ENCODE measurements around the gene KCNAB1. TPM values are rescaled to one million over a fixed set of nuclear protein-coding genes. Genes with fewer than 3 reads are reported as not detected.
"Not testable (repeated sequence)": the region's sequence is repeated elsewhere in the genome, so short reads cannot be mapped to it uniquely, and the experiment has no call there.

Gene KCNAB1
- total RNA-seq, 1 experiment from 2014 or later, result not detected

DNA sequence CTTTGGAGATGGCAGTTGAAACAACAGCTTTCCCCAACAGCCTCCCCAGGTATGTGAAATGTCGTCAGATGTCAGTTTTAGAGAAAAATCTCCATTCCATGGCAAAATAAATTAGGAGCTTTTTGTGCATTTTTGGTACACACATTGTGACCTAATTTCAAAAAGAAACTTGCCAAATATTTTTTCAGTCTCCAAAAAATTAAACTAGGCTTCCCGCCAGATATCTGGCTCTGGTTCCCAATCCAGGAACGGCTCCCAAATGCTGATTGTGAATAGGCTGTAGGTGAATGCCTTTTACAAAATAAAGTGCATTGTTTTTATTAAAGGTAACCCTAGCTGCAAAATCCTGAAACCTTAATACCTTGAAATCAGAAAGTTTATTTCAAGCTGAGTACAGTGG, 10.9 kb downstream of the KCNAB1 start:
- Histone ChIP-seq H3K36me3 (no peaks in the 10 kb centered on the region), H3K9me3 (no peaks in the 10 kb centered on the region), H3K27me3 (peaks cover 2% of the 10 kb centered on the region; the same call in 1 of the 2 replicates), H3K4me3 (no peak overlapping the region)
- DNase-seq, result no peak

DNA sequence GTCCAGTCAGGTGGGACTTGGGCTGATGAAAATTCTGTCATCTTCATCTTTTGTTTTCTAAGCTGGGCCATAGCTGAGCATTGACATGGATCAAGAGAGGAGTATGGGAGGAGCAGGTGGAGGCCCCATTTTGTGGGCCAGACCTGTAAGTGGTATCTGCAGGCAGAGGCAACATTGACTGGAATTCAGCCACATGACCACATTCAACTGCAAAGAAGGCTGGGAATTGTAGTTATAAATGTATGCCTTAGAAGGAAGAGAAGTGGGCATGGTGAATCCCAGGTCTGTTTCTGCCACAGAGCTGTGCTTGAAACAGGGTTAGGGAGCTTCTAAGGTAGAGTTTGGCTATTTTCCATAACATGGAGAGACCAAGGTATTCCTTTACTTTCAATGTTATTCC, 11.4 kb downstream of the KCNAB1 start:
- H3K36me3 ChIP-seq, result no peaks in the 10 kb centered on the region
- H3K9me3 ChIP-seq, result no peaks in the 10 kb centered on the region
- DNase-seq, result no peak
- H3K27me3 ChIP-seq, result peaks cover 2% of the 10 kb centered on the region; the same call in 1 of the 2 replicates
- H3K4me3 ChIP-seq, result no peak overlapping the region

DNA sequence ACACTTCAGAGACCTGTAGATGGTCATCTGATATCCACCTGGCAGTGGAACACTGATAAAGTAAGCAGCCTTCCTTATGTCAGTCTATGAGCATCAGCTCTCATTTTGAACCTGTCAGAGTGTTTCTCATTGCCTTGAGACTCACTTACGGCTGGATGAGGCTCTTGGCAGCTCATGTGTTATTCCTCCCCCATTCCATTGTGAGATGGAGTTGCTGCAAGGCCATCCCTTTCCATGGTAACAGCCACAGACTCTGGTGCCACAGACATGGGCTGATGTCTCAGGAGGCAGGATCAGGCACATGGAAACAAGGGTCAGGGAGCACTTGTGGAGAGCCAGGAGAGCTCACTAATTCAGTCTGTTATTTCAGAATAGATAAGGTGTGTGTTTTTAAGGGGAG, 11.9 kb downstream of the KCNAB1 start:
- no peaks in the 10 kb centered on the region for H3K9me3 ChIP-seq
- peaks cover 2% of the 10 kb centered on the region; the same call in 1 of the 2 replicates for H3K27me3 ChIP-seq
- no peak for DNase-seq
- H3K4me3 ChIP-seq, result no peak overlapping the region
- H3K36me3 ChIP-seq, result no peaks in the 10 kb centered on the region

DNA sequence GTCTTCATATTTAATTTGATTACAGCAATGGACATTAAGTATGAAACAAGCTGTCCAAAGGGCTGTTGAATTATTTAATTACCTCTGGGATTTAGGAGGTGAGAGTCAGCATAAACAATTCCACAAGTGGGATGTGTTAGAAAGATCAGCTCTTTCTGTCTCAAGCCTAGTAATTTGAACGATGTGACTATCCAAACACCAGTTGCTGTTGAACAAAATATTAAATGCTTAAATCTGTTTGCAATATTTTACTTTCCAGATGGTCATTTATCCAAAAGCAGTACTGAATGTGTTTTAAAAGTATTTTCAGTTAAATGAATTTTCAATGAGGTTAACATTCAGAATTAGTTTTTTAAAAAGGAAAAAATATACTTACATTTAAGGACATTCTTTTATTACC, 12.7 kb downstream of the KCNAB1 start:
- Histone ChIP-seq H3K27me3 (peaks cover 2% of the 10 kb centered on the region; the same call in 1 of the 2 replicates), H3K9me3 (no peaks in the 10 kb centered on the region), H3K36me3 (no peaks in the 10 kb centered on the region), H3K4me3 (no peak overlapping the region)
- DNase-seq, result no peak

DNA sequence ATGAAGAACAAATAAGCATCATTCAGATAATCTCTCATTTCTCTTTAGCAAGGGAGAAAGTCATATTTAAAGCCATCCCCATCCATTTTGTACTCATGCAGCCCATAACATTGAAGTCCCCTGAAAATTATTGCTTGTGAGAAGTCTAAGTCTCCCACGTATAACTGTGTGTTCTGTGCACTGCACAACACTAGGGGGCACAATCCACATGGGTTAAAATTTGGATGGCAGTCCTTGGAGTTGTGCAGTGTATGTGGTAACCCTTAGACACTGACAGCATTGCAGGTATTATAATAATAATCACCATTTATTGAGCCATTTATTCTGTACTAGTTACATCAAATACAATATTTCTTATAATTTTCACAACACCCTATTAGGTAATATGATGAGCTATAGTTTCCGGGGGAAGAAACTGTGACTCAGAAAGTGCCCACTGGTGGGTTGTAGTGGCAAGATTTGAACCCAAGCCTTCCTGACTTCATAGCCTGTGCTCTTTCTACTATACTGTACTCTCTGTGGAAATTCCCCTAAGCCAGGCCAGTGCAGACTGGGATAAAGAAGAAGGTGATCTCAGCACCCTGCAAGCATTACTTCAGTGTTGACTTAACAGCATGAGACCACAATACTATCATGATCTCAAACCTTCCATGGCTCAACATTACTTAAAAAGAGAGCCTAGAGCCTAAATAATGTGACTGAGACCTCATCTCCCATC, 15.7 kb downstream of the KCNAB1 start:
- Histone ChIP-seq H3K4me3 (no peak overlapping the region), H3K36me3 (no peaks in the 10 kb centered on the region), H3K27me3 (no peaks in the 10 kb centered on the region), H3K9me3 (no peaks in the 10 kb centered on the region)
- DNase-seq, result no peak

DNA sequence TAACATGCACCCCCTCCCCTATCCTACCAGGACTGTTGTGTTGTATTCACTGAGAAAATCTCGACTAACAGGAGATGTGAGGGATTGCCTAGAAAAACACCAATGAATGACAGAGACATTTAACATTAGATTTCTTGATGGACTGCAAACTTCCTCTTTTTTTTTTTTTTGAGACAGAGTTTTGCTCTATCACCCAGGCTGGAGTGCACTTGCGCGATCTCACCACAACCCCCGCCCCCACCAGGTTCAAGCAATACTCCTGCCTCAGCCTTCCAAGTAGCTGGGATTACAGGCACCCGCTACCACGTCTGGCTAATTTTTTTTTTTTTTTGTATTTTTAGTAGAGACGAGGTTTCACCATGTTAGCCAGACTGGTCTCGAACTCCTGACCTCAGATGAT, 17.0 kb downstream of the KCNAB1 start:
- not testable (repeated sequence) for DNase-seq, H3K4me3 ChIP-seq, H3K36me3 ChIP-seq, H3K27me3 ChIP-seq, H3K9me3 ChIP-seq

DNA sequence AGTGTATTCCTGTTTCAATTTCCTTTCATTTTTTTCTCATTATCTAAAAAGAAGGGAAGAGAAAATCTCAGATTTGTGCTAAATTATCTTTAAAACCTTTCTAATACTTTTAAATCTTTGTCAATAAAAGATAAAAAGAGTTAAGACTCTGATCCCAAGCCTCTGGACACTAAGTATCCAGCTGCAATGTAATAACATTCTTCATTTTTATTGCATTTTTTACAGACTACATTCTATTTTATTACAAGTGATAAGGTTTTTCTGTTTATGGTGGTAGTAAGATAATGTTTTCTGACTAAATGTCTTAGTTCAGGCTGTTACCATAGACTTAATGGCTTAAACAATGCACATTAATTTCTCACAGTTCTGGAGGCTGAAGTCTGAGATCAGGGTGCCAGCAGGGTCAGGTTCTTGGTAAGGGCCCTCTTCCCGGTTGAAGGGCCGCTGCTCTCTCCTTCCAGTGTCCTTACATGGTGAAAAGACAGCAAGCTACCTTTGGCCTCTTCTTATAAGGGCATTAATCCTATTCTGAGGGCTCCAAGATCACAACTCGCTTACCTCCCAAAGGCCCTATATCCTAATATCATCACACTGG, 19.7 kb downstream of the KCNAB1 start:
- no peaks in the 10 kb centered on the region for H3K36me3 ChIP-seq
- no peak overlapping the region for H3K4me3 ChIP-seq
- no peak for DNase-seq
- H3K27me3 ChIP-seq, result peaks cover 3% of the 10 kb centered on the region; the same call in 1 of the 2 replicates
- no peaks in the 10 kb centered on the region for H3K9me3 ChIP-seq

DNA sequence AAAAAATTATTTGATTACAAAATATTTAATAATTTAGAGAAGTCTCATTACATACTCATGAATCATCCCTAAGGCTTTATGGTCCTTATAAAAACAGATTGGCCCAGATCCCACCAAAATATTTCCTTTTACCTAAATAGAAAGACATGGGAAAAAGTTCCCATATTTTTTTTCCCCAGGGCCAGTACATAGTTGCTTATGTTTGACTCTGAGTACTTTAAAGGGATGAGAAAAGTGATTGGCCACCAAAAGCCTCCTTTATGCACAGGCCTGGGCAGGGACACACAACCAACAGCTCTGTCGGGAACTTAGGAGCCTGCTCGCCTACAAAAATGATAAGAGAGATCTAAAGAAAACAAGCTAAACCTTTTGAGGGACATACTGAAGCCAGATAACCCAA, 22.3 kb downstream of the KCNAB1 start:
- Histone ChIP-seq H3K27me3 (peaks cover 3% of the 10 kb centered on the region; the same call in 1 of the 2 replicates), H3K36me3 (no peaks in the 10 kb centered on the region), H3K4me3 (no peak overlapping the region), H3K9me3 (no peaks in the 10 kb centered on the region)
- DNase-seq, result no peak

DNA sequence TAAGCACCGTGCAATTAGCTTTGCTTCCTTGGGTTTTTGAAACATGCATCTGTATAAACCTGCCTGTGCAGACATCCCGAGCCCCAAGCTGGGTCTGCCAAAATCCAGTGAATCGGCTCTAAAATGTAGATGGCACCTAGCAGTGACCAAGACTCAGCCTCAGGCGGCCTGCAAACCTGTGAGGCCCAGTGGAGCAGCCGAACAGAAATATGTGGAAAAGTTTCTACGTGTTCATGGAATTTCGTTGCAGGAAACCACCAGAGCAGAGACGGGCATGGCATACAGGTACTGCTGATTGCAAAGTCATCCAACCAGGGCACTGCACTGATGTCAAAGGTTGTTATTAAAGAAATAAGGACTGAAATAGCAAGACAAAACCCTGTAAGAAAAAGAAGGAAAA, 22.8 kb downstream of the KCNAB1 start:
- no peak for DNase-seq

DNA sequence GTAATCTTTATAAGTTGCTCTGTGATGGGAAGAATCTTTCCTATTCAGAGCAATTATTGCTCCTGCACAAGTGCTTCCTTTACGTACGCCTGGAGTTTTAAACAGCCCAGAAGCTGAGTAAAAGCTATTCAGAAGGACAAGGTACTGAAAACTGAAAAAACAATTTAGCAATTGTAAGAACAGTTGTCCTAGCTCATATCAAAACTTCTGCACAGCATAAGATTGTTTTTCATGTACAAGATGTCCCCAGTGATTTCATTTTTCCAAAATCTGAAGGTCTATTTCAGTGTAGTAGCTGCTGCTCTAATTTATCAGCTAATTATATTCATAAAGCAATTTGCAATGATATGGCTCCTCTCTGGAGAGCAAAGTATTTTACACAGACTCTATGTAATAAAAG, 23.7 kb downstream of the KCNAB1 start:
- Histone ChIP-seq H3K36me3 (no peaks in the 10 kb centered on the region), H3K27me3 (peaks cover 3% of the 10 kb centered on the region; the same call in 1 of the 2 replicates), H3K9me3 (no peaks in the 10 kb centered on the region), H3K4me3 (no peak overlapping the region)
- DNase-seq, result no peak

More for the DNA sequence above, 22.8 kb downstream of the KCNAB1 start:
- H3K27me3 ChIP-seq, result peaks cover 3% of the 10 kb centered on the region; the same call in 1 of the 2 replicates
- H3K36me3 ChIP-seq, result no peaks in the 10 kb centered on the region
- no peaks in the 10 kb centered on the region for H3K9me3 ChIP-seq
- H3K4me3 ChIP-seq, result no peak overlapping the region

DNA sequence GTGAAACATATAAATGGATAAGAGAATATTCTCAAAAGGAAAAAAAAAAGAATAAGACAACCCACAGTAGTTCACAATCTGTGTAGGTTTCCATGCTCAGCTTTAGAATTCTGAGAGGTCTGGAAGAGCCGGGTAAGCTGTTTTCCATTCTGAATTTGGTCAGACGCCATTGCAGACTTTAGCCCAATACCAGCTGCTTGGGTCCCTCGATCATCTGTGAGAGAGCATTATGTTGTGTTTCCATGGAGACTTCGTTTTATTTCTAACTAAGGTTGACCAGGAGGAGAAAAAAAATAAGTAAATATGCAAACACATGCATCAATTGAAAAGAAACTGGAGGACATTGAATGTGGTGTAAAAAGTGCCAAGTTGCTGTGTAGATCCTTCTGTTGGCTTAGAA, 25.5 kb downstream of the KCNAB1 start:
- Histone ChIP-seq H3K27me3 (peaks cover 3% of the 10 kb centered on the region; the same call in 1 of the 2 replicates), H3K4me3 (no peak overlapping the region), H3K36me3 (no peaks in the 10 kb centered on the region), H3K9me3 (no peaks in the 10 kb centered on the region)
- DNase-seq, result no peak

DNA sequence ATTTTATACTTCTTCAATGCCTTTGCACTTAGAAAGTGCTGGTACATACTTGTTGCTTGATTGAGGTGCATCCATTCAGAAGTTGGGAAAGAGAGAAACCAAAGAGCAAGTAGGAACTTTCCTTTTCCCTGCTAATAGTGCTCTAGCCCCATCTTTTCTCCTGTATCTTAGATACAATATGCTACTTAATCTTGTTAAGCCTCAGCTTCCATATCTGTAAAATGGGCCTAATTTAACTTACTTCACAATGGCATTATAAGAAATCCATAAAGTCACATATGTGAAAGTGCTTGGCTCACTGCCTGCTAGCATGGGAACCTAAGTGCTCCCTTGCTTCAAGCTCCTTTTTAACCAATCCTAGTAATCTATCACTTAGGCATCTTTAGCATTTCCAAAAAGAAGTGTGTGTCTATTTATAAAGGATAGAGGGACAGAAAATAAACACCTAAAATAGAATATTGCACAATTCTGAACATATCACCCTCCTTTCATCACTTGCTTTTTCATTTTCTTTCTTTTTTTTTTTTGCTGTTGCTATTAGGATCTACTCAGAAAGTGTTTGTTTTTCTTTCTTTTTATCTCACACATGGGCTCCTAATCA, 28.1 kb downstream of the KCNAB1 start:
- Histone ChIP-seq H3K36me3 (no peaks in the 10 kb centered on the region), H3K9me3 (no peaks in the 10 kb centered on the region), H3K27me3 (no peaks in the 10 kb centered on the region; the same call in 1 of the 2 replicates), H3K4me3 (no peak overlapping the region)
- DNase-seq, result no peak

DNA sequence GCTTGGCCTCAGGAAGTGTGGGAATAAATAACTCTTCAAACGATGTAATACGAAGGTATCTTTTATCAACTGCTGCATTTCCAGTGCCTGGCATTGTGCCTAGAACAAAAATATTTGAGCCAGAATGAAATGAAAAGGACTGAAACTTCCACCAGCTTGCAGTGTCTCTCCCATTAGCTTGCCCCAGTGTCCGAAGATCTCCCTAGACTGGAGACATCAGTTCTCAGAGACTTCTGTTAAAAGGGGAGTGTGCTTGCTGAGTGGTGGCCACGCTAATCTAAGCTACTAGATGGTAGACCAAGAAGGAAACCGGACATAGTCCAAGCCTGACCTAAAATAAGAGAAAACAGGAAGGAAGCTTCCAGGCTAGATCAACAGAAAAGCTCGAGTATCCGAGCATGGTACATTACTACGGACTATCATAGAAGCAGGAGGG, 28.6 kb downstream of the KCNAB1 start:
- no peak for DNase-seq
- Histone ChIP-seq H3K36me3 (no peaks in the 10 kb centered on the region), H3K27me3 (no peaks in the 10 kb centered on the region; the same call in 1 of the 2 replicates), H3K9me3 (no peaks in the 10 kb centered on the region), H3K4me3 (no peak overlapping the region)

DNA sequence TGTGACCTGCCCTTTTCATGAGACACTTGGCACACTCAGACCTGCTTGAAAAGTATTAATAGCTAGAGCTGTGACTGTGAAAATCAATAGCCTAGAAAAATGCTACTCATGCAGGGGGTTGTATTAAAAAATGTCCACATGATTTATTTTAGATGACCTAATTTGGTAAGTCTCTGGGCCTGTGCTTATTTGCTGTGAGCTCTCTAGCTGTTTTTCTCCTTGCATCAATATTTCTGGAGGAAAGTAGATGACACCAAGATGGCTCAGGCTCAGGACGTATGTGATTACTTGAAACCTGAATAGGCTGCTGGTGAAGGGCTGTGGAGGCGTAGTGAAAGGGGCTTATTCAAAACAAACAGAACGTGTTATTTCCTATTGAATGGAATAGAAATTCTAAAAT, 29.5 kb downstream of the KCNAB1 start:
- no peak for DNase-seq
- H3K27me3 ChIP-seq, result no peaks in the 10 kb centered on the region; the same call in 1 of the 2 replicates
- H3K4me3 ChIP-seq, result no peak overlapping the region
- H3K9me3 ChIP-seq, result no peaks in the 10 kb centered on the region
- H3K36me3 ChIP-seq, result no peaks in the 10 kb centered on the region

DNA sequence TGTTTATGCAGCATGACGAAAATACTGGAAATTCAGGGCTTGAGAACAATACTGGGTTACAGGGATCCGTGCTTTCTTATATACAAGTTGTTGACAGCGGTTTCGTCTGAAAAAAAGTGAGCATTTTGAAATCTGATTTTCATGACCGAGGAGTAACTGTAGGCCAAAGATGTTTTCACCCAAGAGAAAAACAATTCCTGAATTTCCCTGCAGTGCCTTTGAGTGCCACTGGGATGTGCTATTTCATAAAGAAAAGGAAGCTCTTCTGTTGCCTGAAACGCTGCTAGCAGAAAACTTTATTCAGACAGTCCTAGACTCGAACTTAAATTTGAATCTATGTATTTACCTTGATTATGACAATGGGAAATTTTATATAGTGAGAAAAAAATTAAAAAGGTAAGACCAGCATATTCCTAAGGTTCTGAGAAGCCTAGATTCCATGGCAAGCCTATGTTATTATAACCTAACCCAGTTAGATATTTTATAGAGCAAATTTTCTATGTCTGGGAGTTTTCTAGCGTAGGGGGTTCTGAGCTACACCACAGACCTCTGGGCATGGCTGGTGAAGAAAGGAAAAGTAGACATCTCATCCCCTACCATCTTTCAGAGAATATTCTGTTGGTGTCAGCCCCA, 30.2 kb downstream of the KCNAB1 start:
- Histone ChIP-seq H3K9me3 (no peaks in the 10 kb centered on the region), H3K27me3 (no peaks in the 10 kb centered on the region), H3K4me3 (no peak overlapping the region), H3K36me3 (no peaks in the 10 kb centered on the region)
- DNase-seq, result peak; percentile 10

DNA sequence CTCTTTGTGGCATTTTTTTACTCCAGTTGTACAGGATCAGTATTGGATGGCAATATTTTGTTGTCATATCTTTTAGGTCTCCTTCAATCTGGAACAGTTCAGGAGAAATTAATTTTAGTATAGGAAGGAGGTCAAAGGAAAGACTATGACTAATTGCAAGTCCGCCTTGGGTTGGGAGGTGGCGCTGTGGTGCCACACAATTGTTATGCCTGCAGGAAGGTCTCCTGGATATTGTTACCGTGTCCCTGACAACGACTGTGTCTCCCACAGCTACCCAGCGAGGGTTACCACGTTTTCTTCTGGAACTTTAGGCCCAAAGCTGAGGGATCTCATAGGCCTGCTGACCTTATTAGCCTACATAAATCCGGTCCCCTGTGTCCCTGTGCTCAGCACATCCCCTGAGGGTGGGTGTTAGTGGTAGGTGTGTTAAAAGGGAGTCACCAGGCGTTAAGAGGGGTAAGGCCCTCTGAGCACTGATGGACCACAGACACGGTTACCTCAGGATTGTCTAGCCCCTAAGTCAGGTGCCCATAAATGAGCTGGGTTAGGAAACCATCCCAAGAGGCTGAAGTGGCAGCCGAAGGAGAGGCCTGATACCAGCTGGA, 31.5 kb downstream of the KCNAB1 start:
- no peaks in the 10 kb centered on the region for H3K27me3 ChIP-seq
- H3K4me3 ChIP-seq, result no peak overlapping the region
- no peaks in the 10 kb centered on the region for H3K36me3 ChIP-seq
- no peaks in the 10 kb centered on the region for H3K9me3 ChIP-seq
- DNase-seq, result peak; percentile 49
